GM21526 (cell line): ENCODE results near the gene LSM14B.

ENCODE experiments used
- ATAC-seq: cut with Tn5 transposase; IDR thresholded peaks from one replicate; pipeline ENCODE4 v1.9.1; 2021; ENCODE audit warnings: moderate library complexity; ENCODE audit not compliant: unreplicated experiment, low FRiP score

Gene LSM14B

DNA sequence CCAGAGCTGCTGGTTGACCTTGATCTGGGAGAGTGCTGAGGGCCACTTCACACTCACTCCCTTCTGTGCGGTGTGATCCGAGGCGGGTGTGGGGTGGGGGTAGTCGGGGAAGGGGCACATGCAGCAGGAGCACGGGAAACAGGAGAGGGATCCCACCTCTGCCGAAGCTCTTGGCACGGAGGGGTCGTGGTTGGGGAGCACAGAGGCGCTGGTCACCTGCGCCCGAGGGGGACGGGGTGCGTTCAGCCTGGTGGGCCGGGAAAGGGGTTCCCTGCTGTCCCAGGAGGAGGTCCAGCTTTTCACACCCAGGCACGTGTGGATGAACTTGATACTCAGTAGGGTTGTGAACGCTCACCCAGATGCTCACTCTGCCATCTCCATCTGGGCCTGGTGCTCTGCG, 38.6 kb downstream of the LSM14B start:
- no peak for ATAC-seq

DNA sequence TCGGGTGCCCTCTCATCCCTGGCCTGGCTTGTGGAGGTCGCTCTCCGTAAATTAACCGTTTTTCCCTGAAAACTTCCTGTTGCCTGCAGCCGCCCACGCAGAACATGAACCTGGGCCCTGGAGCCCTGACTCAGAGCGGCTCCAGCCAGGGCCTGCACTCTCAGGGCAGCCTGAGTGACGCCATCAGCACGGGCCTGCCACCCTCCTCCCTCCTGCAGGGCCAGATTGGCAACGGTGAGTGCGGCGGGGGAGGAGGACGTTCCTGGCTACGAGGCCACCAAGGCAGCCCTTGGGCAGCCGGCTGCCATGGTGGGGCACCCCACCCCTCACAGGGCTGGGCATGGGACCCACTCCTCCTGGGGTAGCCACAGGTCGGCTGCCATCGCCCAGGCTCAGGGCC, 39.1 kb downstream of the LSM14B start:
- no peak for ATAC-seq

DNA sequence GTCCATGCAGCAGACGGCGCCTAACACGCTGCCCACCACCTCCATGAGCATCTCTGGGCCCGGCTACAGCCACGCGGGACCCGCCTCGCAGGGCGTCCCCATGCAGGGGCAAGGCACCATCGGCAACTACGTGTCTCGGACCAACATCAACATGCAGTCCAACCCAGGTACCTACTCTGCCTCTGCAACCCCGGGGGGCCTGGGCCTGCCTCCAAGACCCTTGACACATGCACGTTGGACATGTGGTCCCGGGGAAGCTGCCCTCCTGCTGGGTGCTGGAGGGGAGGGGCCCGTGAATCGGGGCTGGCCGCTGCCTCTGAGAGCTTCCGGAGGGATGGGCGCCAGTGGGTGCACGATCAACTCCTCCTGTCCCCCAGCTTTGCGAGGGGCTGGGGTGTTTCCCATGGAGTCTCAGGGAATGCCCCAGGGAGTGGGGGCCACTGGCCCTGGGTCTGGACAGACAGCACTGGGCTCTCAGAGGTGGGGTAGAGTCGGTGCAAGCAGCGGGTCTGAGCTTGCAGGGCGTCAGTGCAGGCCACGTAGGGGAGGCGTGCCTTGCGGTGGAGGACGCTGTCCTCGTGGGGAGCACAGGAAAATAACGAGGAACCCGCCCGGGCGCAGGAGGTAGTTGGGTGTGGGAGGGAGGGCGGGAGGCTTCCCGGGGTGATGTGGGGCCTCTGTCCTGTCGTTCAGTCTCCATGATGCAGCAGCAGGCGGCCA, 40.6 kb downstream of the LSM14B start:
- ATAC-seq, result no peak

DNA sequence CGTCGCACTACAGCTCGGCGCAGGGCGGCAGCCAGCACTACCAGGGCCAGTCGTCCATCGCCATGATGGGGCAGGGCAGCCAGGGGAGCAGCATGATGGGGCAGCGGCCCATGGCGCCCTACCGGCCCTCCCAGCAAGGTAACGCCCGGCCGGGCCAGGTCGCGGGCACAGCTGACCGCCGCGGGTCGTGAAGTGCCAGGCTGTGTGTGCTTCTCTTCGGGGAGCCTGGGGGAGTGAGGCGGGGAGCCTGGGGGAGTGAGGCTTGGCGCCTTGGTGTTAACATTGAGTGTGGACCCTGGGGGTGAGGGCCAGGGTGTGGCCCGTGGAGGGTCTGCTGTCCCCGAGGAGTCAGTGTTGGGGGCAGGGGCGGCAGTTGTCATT, 41.2 kb downstream of the LSM14B start:
- ATAC-seq, result no peak

DNA sequence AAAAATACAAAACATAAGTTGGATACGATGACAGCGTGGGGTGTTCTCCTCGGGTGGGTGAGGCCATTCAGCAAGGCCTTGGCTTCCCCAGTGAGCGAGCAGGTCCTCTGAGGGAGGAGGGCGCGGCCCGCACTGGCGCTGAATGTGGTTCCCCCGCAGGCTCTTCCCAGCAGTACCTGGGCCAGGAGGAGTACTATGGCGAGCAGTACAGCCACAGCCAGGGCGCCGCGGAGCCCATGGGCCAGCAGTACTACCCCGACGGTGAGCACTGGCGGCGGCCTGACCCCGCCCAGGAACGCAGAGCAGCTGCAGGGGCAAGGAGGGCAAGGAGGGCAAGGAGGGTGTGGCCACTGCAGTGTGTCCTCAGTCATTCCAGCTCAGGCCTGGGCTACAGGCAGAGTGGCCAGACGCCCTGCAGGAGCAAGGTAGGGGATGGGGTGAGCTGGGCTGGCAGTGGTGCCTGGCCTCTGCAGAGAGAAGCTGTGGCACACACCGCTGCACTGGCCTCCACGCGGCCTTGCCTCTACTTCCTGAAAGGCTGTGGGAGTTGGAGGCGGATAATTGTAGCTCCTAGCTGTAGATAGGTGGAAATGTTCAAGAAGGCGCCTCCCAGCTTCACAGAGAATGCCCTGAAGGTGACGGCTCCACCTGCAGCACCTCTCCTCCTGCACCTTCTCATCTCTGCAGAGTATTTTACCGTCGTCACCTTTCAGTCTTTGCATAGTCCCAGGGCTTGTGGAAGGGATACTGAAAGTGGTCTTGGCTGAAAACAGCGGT, 41.9 kb downstream of the LSM14B start:
- ATAC-seq, result no peak

DNA sequence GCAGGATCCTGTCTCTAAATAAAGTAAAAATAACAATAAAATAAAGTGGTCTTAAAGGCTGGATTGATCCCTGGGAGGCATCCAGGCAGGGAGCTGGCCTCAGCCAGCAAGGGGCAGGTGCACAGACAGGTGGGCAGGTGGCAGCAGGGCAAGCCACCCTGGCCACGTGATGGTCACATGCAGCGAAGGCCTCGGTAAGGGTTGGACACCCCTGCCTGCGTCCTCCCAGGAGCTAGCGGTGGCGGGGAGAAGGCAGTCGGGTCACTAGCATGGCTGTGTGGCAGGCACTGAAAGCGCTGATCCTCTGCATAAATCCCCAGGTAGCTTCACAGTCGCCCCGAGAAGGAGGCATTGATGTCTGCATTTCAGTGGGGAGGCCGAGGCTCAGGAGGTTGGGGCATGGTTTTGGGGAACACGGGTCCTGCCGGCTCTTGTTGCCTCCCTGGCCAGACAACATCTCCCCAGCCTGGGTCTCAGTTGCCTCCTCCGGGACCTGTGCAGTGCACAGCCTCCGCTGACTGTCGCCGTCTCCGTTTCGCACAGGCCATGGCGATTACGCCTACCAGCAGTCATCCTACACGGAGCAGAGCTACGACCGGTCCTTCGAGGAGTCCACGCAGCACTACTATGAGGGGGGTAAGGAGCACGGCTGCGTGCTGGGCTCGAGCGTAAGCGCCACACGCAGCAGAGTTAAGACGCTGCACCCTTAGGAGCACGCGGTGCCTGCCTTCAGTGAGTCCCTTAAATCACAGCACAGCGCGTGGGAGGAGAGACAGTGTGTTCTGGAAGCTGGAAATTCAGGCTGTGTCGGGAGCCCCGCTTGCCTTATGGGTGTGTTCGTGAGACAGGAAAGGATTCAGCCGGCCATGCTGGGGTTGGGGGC, 42.8 kb downstream of the LSM14B start:
- ATAC-seq, result no peak

DNA sequence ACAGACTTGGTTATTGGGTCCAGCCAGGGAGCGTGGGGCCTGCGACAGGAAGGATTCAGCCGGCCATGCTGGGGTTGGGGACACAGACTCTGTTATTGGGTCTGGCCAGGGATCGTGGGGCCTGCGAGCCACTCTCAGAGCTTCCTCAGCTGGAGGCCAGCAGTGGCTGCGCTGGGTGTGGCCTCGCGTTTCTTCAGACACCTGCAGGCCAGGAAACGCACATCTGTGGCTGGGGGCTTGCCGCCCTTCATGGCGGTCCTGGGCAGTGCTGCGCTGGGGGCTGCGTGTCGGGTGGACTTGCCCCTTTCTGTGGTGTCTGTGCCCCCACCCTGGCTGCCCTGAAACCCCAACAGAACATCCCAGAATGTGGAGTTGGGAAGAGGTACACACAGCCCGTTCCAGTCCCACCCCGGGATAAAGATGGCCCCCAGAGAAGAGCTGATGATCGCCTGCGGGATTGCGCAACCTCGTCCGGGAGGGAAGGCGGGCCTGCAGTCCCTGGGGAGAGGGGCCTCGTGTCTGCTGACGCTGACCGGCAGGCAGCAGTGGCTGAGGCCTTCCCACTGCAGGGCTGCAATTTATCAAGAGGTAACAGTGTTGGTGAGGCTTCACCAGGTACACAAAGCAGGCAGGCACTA, 43.6 kb downstream of the LSM14B start:
- no peak for ATAC-seq

DNA sequence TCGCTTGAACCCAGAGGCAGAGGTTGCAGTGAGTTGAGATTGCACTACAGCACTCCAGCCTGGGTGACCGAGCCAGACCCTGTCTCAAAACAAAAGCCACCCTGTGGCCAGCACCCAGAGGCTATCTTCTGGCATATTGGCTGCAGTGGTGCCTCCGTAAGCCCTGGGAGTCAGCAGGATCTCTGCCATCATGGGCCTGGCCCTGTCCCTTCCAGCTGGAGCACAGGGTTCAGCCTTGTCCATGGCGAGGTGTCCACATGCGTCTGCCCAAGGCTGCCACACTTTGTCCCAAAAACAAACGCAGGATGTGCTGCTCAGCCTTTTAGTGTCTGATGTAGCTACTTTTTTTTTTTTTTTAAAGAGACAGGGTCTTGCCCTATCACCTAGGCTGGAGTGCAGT, 45.2 kb downstream of the LSM14B start:
- no peak for ATAC-seq

DNA sequence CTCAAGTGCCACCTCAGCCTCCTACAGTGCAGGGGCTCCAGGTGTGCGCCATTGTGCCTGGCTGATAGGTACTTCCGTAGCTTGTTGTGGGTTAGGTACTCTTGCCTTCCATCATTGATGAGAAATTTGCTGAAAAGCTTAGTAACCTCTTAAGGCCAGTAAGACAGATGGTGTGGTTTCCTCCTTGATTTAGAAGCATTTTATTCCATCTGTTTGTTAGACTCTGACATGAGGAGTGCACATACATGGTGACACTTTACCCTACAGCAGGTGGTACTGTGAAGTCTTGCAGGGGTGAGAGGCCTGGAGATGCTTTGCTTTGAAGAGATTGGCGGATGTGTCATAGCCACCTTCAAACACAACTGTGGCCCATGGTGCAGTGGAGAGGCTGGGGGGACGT, 45.8 kb downstream of the LSM14B start:
- ATAC-seq, result no peak

DNA sequence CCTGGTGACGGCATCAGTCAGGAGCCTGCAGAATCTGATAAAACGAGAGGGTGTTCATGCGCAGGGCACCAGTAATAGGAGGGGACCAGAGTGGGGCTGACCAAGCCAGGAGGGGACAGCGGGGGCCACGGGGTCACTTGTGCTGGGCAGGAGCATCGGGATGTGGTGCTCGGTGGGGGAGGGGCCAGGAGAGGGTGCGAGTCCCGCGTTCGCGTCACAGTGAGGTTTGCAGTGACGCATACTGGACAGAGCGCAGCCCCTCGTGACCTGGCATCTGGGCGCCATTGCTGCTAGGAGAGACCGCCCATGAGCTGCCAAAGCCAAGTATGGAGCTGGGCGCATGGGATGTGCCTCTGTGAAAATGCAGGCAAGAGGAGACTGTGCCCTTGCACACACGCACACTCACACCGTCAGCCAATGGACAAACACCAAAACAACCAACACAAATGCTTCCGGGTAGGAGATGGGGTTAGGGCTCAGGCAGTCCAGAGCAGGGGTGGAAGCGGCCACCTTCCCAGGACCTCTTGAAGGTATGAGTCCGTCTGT, 46.7 kb downstream of the LSM14B start:
- ATAC-seq, result no peak

DNA sequence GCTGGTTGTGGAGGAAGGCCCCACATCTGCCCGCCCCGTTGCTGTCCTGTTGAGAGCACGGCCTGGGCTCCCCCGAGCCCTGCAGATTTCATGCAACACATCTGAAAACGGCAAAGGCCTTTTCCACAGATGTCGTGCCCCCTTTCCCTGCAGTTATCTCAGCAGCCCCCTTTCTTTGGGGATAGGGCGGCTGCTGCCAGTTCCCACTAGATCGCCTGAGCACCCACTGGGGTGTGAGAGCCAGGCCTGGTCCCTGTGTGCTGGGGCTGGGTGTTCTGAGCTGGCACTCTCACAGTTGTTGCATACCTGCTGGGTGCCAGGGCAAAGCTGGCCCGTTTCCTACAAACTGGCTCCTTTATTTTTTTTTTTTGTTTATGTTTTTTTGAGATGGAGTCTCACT, 48.3 kb downstream of the LSM14B start:
- ATAC-seq, result no peak

DNA sequence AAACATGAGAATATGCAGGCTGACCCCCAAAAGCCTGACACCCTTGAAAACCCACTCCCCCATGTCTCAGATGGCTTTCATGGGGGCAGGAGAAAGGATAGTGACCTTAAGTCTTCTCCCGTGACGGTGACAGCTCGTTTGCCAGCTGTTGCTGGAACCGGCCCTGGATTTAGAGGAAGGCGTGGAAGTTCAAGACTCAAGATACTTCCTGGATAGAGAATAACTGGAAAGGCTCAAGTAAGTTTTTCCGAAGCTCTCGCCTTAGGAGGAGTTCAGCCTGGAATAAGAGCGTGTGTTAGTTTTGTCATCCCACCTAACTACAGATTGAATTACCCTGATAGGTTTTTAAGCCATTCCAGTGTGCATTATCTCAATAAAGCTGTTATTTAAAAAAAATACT, 49.0 kb downstream of the LSM14B start:
- ATAC-seq, result no peak

DNA sequence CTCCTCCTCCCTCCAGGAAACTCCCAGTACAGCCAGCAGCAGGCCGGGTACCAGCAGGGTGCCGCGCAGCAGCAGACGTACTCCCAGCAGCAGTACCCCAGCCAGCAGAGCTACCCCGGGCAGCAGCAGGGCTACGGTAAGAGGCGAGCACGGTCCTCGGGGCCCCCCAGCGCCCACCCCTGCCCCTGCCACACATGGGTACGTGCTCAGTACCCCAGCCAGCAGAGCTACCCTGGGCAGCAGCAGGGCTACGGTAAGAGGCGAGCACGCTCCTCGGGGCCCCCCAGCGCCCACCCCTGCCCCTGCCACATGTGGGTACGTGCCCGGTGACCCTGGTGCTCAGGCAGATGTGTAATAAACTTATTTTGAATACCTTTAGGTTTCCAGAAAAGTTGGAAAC, 50.4 kb downstream of the LSM14B start:
- no peak for ATAC-seq

DNA sequence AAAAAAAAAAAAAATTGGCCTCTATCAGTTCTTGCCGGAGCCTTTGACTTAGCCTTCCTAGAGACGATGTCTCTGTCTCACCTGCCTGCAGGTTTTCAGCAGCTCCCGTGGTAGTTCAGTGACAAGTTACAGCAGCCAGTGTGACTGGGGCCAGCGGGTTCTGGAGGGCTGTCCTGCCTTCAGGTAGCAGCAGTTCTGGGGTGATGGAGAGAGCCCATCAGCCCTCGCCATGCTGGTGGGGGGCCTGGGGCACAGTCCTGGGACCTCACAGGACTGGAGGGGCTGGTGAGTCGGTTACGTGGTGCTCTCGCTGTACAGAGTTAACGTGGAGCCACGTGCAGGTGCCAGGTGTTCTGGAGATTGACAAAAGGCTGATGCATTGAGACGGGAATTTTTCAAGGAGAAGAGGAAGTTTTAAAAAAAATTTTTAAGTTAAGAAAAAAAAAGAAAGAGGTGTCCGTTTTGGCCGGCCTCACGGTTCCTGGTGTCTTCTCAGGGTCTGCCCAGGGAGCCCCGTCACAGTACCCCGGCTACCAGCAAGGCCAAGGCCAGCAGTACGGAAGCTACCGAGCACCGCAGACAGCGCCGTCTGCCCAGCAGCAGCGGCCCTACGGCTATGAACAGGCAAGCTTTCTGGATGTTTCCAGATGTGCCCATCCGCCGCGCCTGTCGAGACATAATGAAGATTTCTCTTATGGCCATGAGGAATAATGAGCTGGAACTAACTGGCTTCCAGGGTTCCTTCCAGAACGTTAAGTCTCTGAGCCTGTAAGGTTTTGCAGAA, 51.9 kb downstream of the LSM14B start:
- ATAC-seq, result no peak

DNA sequence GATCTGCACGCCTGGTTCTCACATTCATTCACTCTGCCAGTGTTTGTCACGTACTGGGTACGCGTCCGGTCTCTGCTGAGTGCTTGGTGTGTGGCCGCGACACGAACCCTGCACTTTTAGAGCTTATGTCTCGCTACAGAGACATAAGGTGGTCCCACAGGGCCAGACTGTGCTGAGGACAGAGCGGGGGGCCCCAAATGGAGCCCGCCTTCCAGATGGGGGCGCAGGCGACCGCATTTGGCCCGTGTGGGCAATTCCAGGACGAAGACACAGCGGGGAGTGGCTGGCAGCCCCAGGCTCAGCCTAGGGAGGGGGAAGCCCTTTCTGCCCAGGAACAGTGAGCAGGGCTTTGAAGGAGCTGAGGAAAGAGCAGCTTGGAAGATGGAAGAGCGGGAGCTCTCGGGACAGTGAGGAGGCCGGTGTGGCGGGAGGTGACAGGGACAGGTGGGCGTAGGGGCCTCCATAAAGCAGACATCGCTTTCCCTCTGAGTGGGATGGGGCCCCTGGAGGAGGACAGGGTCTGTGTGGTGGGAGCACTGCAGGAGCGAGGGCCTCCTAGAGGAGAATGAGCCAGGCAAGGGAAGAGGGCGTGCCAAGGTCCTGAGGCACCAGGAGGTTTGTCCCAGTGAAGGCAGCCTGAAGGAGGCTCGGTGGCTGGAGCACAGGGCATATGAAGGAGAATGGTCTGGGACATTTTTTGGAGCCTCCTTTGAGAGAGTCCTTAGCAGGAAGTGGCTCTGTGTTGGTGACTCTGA, 52.8 kb downstream of the LSM14B start:
- ATAC-seq, result no peak

DNA sequence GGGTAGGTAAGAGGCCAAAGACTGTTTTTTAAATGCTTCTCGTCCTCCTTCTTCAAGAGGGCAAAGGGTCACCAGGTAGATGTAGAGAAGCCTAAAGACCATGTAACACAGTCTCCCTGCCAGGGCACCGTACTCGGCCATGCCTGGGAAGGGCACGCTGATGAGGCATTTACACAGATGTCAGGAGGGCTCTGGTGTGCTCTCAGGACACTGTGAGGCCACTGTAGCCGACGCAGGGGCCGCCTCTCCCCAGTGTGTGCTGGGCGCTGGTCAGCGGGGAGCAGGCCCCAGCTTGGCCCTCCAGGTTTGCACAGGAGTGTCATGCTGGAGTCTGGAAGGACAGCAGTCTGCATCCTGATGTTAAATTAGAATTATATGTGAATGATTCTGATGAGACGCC, 53.4 kb downstream of the LSM14B start:
- no peak for ATAC-seq

DNA sequence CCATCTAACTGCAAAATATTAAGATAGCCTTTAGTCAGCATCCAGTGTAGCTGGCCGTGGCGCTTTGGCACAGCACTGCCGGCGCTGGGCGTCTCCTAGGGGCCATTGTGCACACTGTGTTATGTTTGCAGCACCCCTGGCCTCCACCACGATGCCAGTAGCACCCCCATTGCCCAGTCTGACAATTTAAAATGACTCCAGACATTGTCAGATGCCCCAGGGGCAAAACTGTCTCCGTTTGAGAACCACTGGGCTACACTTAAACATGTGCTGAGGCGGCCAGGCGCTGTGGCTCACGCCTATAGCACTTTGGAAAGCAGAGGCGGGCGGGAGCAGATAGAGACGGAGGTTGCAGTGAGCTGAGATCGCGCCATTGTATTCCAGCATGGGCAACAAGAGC, 54.6 kb downstream of the LSM14B start:
- no peak for ATAC-seq

DNA sequence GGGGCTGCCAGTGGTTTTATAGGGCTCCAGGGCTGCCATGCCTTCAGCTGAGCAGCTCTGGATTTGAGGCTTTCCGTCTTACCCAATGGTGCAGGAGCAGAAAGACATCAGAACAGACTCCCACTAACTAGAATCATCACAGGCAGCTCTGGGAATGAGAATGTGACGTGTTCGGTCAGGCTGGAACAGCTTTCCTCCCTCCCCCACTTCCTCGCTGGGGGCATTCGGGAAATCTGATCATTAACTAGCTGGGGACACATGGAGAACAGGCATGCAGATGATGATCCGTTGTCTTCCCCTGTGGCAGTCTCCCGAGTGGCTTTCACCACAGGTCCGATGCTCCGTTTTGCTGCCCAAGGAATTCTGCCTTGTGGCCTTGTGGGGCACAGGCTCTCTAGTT, 55.0 kb downstream of the LSM14B start:
- ATAC-seq, result no peak
